Activated naive CD4-positive, alpha-beta T cell treated with anti-CD3 and anti-CD28 coated beads, Interleukin-2, amount 10 ng/mL, durations not matched to agents 5 hours and 36 hours (primary cell): ENCODE measurements around the gene FRZB. TPM values are rescaled to one million over a fixed set of nuclear protein-coding genes. Genes with fewer than 3 reads are reported as not detected.

Experiments used
- total RNA-seq, 2 experiments: library from RNA; stranded (reverse); gene quantifications; one replicate each; pipeline ENCODE4 v1.2.3, GENCODE V29; 2021

The FRZB gene
- total RNA-seq, result not detected

DNA sequence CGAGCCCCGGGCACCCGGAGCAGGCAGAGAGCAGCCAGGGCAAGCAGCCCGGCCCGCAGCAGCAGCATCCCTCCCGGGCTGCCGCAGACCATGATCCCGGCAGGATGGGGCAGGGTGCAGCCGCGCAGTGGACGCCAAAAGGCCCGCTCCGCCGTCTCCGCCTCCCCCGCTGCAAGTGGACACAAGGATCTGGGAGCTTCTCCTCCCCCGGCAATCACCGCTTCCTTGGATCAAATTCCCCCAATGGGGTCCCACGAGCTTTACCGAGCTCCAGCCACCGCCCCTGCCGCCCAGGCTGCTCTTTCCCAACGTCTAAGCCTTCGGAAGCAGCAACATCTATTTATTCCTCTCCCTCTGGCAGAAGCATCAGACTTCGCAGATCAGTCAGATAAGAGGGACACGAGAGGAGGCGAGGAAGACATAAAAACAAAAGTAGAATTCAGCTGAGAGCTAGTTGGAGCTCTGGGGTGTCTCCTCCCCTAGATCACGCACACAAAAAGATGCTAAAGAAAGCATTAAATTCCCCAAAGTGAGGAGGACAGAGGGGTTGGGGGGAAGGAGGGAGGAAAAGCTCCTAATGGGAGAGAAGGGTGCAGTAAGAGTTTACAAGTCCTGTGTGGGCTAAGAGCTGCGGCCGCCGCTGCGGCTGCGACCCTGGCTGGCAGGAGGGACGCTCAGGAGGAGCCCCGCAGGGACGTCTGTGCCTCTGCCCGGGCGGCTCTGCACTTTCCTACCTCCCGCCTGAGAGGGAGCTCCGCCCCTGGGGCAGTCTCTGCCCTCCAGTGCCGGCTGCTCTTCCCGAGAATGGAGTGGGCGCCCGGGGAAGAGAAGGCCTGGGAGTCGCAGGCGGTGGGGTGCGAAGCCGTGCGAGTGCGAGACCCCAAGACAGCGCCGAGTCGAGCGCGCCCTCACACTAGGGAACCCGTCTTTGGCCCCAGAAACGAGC lies at the start of gene FRZB:
FRZB (minus strand) TSS at position 177 of the 946 bp plus-strand sequence; CDS start at position 92, 85 bp downstream.

Other genes with a start within 250 kb of the FRZB start
- 10 to 100 TPM; 44.0 to 44.7 TPM for gene DNAJC10, start 150.4 kb downstream of the FRZB start, total RNA-seq
- gene NCKAP1, start 171.8 kb upstream of the FRZB start, total RNA-seq, result under 1 TPM; 0.15 to 0.48 TPM
- gene DUSP19, start 212.1 kb upstream of the FRZB start, total RNA-seq, result 1 to 10 TPM in 1 of 2 experiments, under 1 TPM in 1; 0.73 to 1.2 TPM